HG02571 (cell line): ENCODE results near the gene RFC5.
"Not testable (repeated sequence)": the region's sequence is repeated elsewhere in the genome, so short reads cannot be mapped to it uniquely, and the experiment has no call there.

ENCODE experiments used
- ATAC-seq: cut with Tn5 transposase; IDR thresholded peaks from one replicate; pipeline ENCODE4 v1.9.1; 2021; ENCODE audit warnings: mild to moderate bottlenecking, moderate library complexity; ENCODE audit not compliant: unreplicated experiment

RFC5 gene

GRCh38 chr12:118070650-118071049 is 54.1 kb downstream of the RFC5 start:
- no peak for ATAC-seq

- no peak for ATAC-seq
Measured at GRCh38 chr12:118073768-118074167, 57.3 kb downstream of the RFC5 start.

GRCh38 chr12:118081521-118081920 is 65.0 kb downstream of the RFC5 start:
- not testable (repeated sequence) for ATAC-seq
